Psoas muscle (tissue), 8 donors: ENCODE results near the gene TIMM23B. TPM values are rescaled to one million over a fixed set of nuclear protein-coding genes. Genes with fewer than 3 reads are reported as not detected.
"Not testable (repeated sequence)": the region's sequence is repeated elsewhere in the genome, so short reads cannot be mapped to it uniquely, and the experiment has no call there.

Experiments used
- ATAC-seq, 4 donors: fragments of 200-7000 bp; cut with Tn5 transposase; one replicate each; pipeline ENCODE4 v1.9.1; 2020; ENCODE audit warnings: moderate library complexity in 3 of 4, mild to moderate bottlenecking in 2 of 4
- DNase-seq, 2 donors: peaks; one replicate each; pipeline ENCODE4 v3.0.0-alpha.2; 2020
- H3K27ac ChIP-seq: fragments of 200-600 bp; one replicate; pipeline ENCODE4 v1.8.0; 2022
- H3K27me3 ChIP-seq, 3 donors: fragments of 200-600 bp in 1 of 3; one replicate each; pipeline versions ENCODE4 v1.6.1 to v1.8.0; 2013 to 2022; ENCODE audit warnings: low read length in 2 of 3, mild to moderate bottlenecking in 2 of 3, moderate library complexity in 1 of 3; ENCODE audit not compliant: insufficient read depth in 3 of 3
- H3K36me3 ChIP-seq, 2 donors: fragments of 200-600 bp in 1 of 2; one replicate each; pipeline versions ENCODE4 v1.6.1 to v1.8.0; 2013 to 2022; ENCODE audit warnings: low read depth in 1 of 2, mild to moderate bottlenecking in 1 of 2, moderate library complexity in 1 of 2; ENCODE audit not compliant: insufficient read depth in 1 of 2
- H3K4me1 ChIP-seq: fragments of 200-600 bp; one replicate; pipeline ENCODE4 v1.8.0; 2022
- H3K4me3 ChIP-seq: fragments of 200-600 bp; one replicate; pipeline ENCODE4 v1.8.0; 2022; ENCODE audit warnings: mild to moderate bottlenecking
- H3K9me3 ChIP-seq: fragments of 200-600 bp; one replicate; pipeline ENCODE4 v1.8.0; 2022
- WGBS, 3 donors: extraction: QIAGEN DNeasy Blood & Tissue Kit; methylation state at CpG; one replicate each; pipeline versions ENCODE4 v1.1.6 to v1.1.7; 2013; 5-methylcytosine and 5-hydroxymethylcytosine counted together
- intact Hi-C, 2 donors: fragments of 100-400 bp; cut with DNase I; formaldehyde crosslinking; loops; one replicate each; pipeline versions ENCODE4 v1.11.0 to v1.14.2; 2022
- polyA plus RNA-seq, 3 donors: library from polyadenylated mRNA; stranded (reverse); fragments of 200-250 nt; gene quantifications; one replicate each; pipeline ENCODE4 v1.2.3, GENCODE V29; 2013
- total RNA-seq, 4 donors: library from RNA; stranded (reverse); fragmentation: NEBNext Ultra II Directional in 2 of 4; extraction: Animal tissue kit (Norgen Biotek cat#: 25700) in 2 of 4; gene quantifications; one replicate each; pipeline versions ENCODE4 v1.2.1 to v1.2.4, GENCODE V29; 2021 to 2023
- donor health status: healthy with polysubstance abuse.
- donor health status: DM: no; HTN: no; CAD: no; lungs with moderate emphysema.
- donor health status: Bipolar disorder and iron deficiency.
- donor health status: healthy.
- donor health status: DM: yes; HTN: yes; CAD: no.
- donor health status: DM: no; HTN: no; CAD: no.
- donor health status: DM: no; HTN: no; CAD: no.
- donor health status: DM: yes; HTN: yes; CAD: no.

The TIMM23B gene
- total and polyA plus RNA-seq, 7 donors: 15.2 to 40.0 (median 20.9) TPM

DNA sequence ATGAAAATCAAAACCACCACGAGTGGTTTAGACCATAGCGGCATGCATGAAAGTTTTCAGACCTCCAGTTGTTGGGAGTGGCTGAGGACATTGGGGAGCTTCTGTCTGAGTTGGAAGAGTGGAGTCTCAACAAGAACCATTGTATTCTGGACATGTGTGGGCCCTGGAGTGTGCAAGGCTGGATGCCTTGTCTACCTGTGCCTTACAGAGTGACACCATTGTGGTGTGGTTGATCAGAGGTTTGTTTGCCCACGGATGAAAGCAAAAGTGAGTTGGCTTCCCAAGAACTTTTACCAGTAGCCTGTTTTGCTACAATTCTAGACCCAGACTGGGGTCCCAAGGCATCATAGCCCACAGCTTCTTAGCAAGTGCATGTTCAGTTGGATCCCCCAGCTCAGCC is 35.9 kb downstream of the TIMM23B start:
- H3K4me1 ChIP-seq, H3K4me3 ChIP-seq, DNase-seq, H3K27me3 ChIP-seq, intact Hi-C loops, H3K27ac ChIP-seq, ATAC-seq, H3K9me3 ChIP-seq: not testable (repeated sequence)
- peaks cover 0 to 12% of the 10 kb centered on the region in 2 donors for H3K36me3 ChIP-seq
- WGBS, 3 donors: 92 to 100% (median 96%) methylated on average over 3 of the region's 3 CpGs

GRCh38 chr10:49987207-49987606 is 45.4 kb downstream of the TIMM23B start:
- H3K27ac ChIP-seq, H3K9me3 ChIP-seq, H3K4me3 ChIP-seq, DNase-seq, intact Hi-C loops, H3K27me3 ChIP-seq, H3K4me1 ChIP-seq, ATAC-seq: not testable (repeated sequence)
- peaks cover 0 to 21% of the 10 kb centered on the region in 2 donors for H3K36me3 ChIP-seq
- 74 to 77% (median 76%) methylated on average over 3 of the region's 3 CpGs for whole genome bisulfite sequencing, 3 donors

DNA sequence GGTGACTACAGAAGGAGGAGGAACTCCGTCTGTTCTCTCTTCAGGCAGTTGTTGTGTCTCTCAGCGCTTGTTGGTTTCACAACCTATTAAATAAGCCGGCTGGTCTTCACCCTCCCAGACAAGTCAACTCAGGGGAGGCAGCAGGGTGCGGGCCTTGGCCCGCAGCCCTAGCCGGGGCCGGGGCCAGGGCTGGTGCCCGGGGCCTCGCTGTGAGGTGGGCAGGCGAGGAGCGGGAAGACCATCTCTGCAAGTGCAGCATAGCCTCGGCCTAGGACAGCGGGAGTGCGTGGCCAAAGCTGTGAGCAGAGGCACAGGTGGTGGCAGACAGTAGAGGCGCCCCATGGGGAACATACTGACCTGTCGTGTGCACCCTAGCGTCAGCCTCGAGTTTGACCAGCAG is 46.5 kb downstream of the TIMM23B start, which contains the start of gene AGAP6:
TSS of gene AGAP6 (plus strand) at position 31 of the 400 bp plus-strand sequence. CDS start at position 341, 310 bp downstream.
- intact Hi-C loops: not testable (repeated sequence)

DNA sequence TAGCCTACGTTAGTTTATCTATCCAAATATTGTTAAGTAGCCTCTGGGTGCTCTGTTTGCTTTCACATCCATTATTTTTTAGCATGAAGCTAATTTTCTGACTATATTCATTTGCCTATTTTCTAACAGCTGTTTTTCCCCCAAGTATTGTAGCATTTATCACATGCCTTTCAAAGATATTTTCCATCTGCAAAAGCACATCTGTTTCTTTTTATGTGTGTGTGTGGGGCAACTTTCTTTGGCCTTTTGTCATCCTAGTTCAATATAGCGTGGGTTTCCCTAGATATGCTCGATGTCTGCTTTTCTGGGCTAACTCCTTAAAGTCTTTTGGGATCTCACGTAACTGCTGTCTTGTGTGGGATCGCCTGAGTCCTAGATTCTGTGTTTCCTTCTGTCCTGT is 53.5 kb downstream of the TIMM23B start:
- H3K27ac ChIP-seq, ATAC-seq, DNase-seq, H3K4me3 ChIP-seq, H3K4me1 ChIP-seq, intact Hi-C loops, H3K27me3 ChIP-seq, H3K9me3 ChIP-seq: not testable (repeated sequence)
- peaks cover 0 to 23% of the 10 kb centered on the region in 2 donors for H3K36me3 ChIP-seq
- WGBS, 3 donors: 77 to 88% (median 81%) methylated on average over 5 of the region's 5 CpGs

More for the DNA sequence above, 46.5 kb downstream of the TIMM23B start, which contains the start of gene AGAP6:
- not testable (repeated sequence) for ATAC-seq, H3K4me1 ChIP-seq, DNase-seq, H3K27me3 ChIP-seq, H3K4me3 ChIP-seq, H3K27ac ChIP-seq, H3K9me3 ChIP-seq
- H3K36me3 ChIP-seq: peaks cover 0 to 29% of the 10 kb centered on the region in 2 donors
- 94 to 97% (median 95%) methylated on average over 12 to 17 of the region's 18 CpGs for WGBS, 3 donors

DNA sequence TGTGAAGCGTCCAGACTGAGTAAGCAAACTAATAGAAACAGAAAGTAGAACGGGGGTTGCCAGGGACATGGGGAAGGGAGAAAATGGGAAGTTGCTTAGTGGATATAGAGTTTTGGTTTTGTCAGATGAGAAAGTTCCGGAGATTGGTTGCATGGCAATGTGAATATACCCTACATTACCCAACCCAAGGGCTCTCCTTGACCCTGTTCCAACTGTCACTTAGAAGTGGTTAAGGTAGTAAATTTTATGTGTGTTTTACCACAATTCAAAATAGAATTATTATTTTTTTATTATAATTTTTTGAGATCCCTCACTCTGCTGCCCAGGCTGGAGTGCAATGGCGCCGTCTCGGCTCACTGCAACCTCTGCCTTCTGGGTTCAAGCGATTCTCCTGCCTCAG is 72.2 kb downstream of the TIMM23B start:
- intact Hi-C loops, DNase-seq: not testable (repeated sequence)

DNA sequence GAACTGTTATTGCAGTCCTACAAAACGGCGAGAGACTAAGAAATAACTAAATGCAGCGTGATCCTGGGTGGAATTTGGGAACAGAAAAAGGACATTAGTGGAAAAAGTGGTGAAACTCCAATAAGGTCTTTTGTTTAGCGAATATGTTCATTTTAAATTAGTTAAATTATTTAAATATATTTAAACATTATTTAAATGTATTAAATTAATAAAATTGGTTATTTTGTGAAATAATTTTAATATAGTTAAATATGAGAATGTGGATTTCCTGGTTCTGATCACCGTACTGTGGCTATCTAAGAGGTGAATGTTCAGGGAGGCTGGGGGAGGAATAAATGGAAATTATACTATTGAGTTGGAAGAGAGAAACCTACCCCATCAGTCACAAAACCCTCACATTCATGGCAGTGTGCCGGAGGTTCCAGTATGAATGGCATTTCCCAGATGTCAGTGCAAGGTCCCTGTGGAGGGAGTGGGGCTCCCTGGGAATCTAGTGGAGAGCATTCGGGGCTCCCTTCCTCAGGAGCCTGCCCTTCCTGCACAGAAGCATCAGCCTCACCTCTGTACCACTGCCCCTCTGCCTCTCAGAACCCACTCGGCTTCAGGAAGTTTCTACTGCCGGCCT is 73.9 kb downstream of the TIMM23B start:
- intact Hi-C loops, H3K4me3 ChIP-seq, H3K36me3 ChIP-seq, H3K27me3 ChIP-seq, ATAC-seq, DNase-seq, H3K9me3 ChIP-seq, H3K4me1 ChIP-seq, H3K27ac ChIP-seq: not testable (repeated sequence)
- WGBS, 3 donors: 53 to 59% (median 55%) methylated on average over 7 to 9 of the region's 9 CpGs

More for the DNA sequence above, 72.2 kb downstream of the TIMM23B start:
- not testable (repeated sequence) for H3K4me3 ChIP-seq, H3K9me3 ChIP-seq, H3K36me3 ChIP-seq, H3K27me3 ChIP-seq, ATAC-seq, H3K4me1 ChIP-seq, H3K27ac ChIP-seq
- WGBS, 3 donors: 89 to 93% (median 91%) methylated on average over 4 to 5 of the region's 7 CpGs

- H3K4me1 ChIP-seq, H3K27me3 ChIP-seq, H3K9me3 ChIP-seq, H3K27ac ChIP-seq, DNase-seq, intact Hi-C loops, H3K4me3 ChIP-seq, H3K36me3 ChIP-seq, ATAC-seq: not testable (repeated sequence)
- WGBS, 3 donors: 75 to 85% (median 83%) methylated on average over 5 of the region's 5 CpGs
Measured at GRCh38 chr10:50016926-50017325, 75.1 kb downstream of the TIMM23B start.

- H3K36me3 ChIP-seq, H3K4me3 ChIP-seq, H3K4me1 ChIP-seq, DNase-seq, ATAC-seq, H3K27ac ChIP-seq, H3K27me3 ChIP-seq, H3K9me3 ChIP-seq, intact Hi-C loops: not testable (repeated sequence)
- WGBS, 3 donors: 41 to 73% (median 46%) methylated on average over 5 of the region's 5 CpGs
Measured at GRCh38 chr10:50017646-50018045, 75.8 kb downstream of the TIMM23B start.

DNA sequence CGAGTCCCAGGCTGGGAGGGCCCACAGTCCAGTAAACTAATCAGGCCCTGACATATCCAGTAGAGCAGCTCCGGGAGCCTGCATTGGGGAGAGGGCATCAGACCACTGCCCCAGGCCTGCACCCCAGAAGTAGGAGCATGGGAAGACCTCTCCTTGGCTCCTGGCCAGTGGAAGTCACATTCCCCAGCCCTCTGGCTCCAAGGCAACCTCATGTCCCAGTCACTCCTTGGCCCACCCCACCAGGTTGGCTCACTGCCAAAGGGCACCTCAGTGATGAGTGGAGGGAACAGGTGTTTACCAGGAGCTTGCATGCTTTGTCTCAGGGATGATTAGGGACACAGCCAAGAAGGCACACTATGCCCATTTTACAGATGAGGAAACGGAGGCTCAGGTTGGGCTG is 77.4 kb downstream of the TIMM23B start:
- not testable (repeated sequence) for ATAC-seq, DNase-seq
- WGBS, 3 donors: 75 to 82% (median 79%) methylated on average over 2 to 3 of the region's 3 CpGs

GRCh38 chr10:50020451-50021024 is 78.7 kb downstream of the TIMM23B start:
- DNase-seq, H3K27ac ChIP-seq, intact Hi-C loops, H3K36me3 ChIP-seq, H3K9me3 ChIP-seq, H3K4me1 ChIP-seq, H3K4me3 ChIP-seq, ATAC-seq: not testable (repeated sequence)
- peaks cover 0 to 10% (median 2%) of the 10 kb centered on the region in 3 donors for H3K27me3 ChIP-seq
- WGBS, 3 donors: 82 to 86% (median 84%) methylated on average over 9 to 13 of the region's 13 CpGs

More for the DNA sequence above, 77.4 kb downstream of the TIMM23B start:
- H3K4me1 ChIP-seq, H3K27me3 ChIP-seq, H3K27ac ChIP-seq, intact Hi-C loops, H3K4me3 ChIP-seq, H3K9me3 ChIP-seq, H3K36me3 ChIP-seq: not testable (repeated sequence)
